Measurements from ENCODE around the gene ANKRD7.

Gene ANKRD7

DNA sequence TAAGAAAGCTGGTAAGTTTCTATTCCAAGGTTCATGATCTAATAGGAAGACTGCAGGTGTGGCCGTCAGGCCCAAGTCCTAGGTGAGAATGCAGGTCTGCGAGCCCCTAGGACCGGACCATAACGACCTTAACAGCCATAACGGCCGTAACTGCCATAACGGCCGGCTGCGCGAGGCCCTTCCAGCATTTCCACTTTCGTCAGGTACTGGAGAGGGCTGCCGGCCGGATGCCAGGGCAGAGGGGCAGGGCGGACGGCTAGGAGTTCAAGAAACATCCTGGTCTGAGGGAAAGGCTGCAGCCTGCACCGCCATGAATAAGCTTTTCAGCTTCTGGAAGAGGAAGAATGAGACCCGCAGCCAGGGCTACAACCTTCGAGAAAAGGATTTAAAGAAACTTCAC lies at the start of gene ANKRD7:
ANKRD7 (plus strand) TSS at position 184 of the 400 bp plus-strand sequence; CDS start at position 311, 127 bp downstream.
- H3K9me3 ChIP-seq (ENCODE audit: insufficient read depth, low read length, severe bottlenecking): no peaks in the 10 kb centered on the region
- no peaks in the 10 kb centered on the region for H4K20me1 ChIP-seq (ENCODE audit: insufficient read depth, low read length)
- H2AFZ ChIP-seq (ENCODE audit: low read depth, low read length): no peak within 1 kb of the TSS
- no peaks in the 10 kb centered on the region for H3K27me3 ChIP-seq (ENCODE audit: insufficient read depth, low read length, poor library complexity)
- H3K4me1 ChIP-seq (ENCODE audit: insufficient read depth, low read length): no peaks in the 10 kb centered on the region
- no peaks in the 10 kb centered on the region for H3K79me2 ChIP-seq (ENCODE audit: insufficient read depth, low read length)
- no peak for TF ChIP-seq CTCF (IDR thresholded peaks at IDR 0.05; ENCODE audit: borderline replicate concordance, extremely low read depth, low read length, poor library complexity, severe bottlenecking)
- TF ChIP-seq EZH2 (IDR thresholded peaks at IDR 0.05; ENCODE audit: borderline replicate concordance, low read depth, low read length, severe bottlenecking): no peak
- H3K9ac ChIP-seq (ENCODE audit: low read depth, low read length): no peak within 1 kb of the TSS
- H3K36me3 ChIP-seq (ENCODE audit: insufficient read depth, low read length): no peaks in the 10 kb centered on the region
- H3K4me3 ChIP-seq (ENCODE audit: low read depth in 1 of 2, low read length in 2 of 2): no peak within 1 kb of the TSS
- ATAC-seq (ENCODE audit: insufficient read depth, low read depth): no peak
- H3K4me2 ChIP-seq (ENCODE audit: insufficient read depth, low read length): no peak within 1 kb of the TSS
- DNase-seq: no peak
- no peak within 1 kb of the TSS for H3K27ac ChIP-seq (ENCODE audit: low read length)

- Histone ChIP-seq H3K27me3 (ENCODE audit: insufficient read depth, low read length, poor library complexity) (no peaks in the 10 kb centered on the region), H3K36me3 (ENCODE audit: insufficient read depth, low read length) (no peaks in the 10 kb centered on the region), H2AFZ (ENCODE audit: low read depth, low read length) (no peak overlapping the region), H3K27ac (ENCODE audit: low read length) (no peak overlapping the region), H3K4me2 (ENCODE audit: insufficient read depth, low read length) (no peak overlapping the region), H3K4me1 (ENCODE audit: insufficient read depth, low read length) (no peaks in the 10 kb centered on the region), H3K79me2 (ENCODE audit: insufficient read depth, low read length) (no peaks in the 10 kb centered on the region), H3K9me3 (ENCODE audit: insufficient read depth, low read length, severe bottlenecking) (no peaks in the 10 kb centered on the region), H4K20me1 (ENCODE audit: insufficient read depth, low read length) (no peaks in the 10 kb centered on the region), H3K4me3 (ENCODE audit: low read depth in 1 of 2, low read length in 2 of 2) (no peak overlapping the region), H3K9ac (ENCODE audit: low read depth, low read length) (no peak overlapping the region)
- no peak for ATAC-seq (ENCODE audit: insufficient read depth, low read depth)
- DNase-seq: no peak
- TF ChIP-seq CTCF (IDR thresholded peaks at IDR 0.05; ENCODE audit: borderline replicate concordance, extremely low read depth, low read length, poor library complexity, severe bottlenecking) (no peak), EZH2 (IDR thresholded peaks at IDR 0.05; ENCODE audit: borderline replicate concordance, low read depth, low read length, severe bottlenecking) (no peak)
Measured at GRCh38 chr7:118175740-118176139, 48.8 kb upstream of the ANKRD7 start.

DNA sequence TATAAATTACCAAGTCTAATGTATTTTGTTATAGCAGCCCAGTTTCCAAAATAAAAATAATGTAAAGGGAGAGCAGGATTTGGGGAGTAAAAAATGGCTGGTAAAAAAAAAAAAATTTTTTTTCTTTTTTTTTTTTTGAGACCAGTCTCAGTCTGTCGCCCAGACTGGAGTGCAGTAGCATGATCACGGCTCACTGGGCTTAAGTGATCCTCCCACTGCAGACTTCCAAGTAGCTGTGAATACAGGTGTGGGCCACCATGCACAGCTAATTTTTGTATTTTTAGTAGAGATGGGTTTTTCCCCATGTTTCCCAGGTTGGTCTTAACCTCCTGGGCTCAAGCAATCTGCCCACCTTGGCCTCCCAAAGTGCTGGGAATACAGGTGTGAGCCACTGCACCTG lies 45.3 kb upstream of the ANKRD7 start:
- TF ChIP-seq CTCF (IDR thresholded peaks at IDR 0.05; ENCODE audit: borderline replicate concordance, extremely low read depth, low read length, poor library complexity, severe bottlenecking): no peak
- TF ChIP-seq EZH2 (IDR thresholded peaks at IDR 0.05; ENCODE audit: borderline replicate concordance, low read depth, low read length, severe bottlenecking): no peak
- Histone ChIP-seq H3K9me3 (ENCODE audit: insufficient read depth, low read length, severe bottlenecking) (no peaks in the 10 kb centered on the region), H3K36me3 (ENCODE audit: insufficient read depth, low read length) (no peaks in the 10 kb centered on the region; the same call in 1 of the 2 replicates), H3K9ac (ENCODE audit: low read depth, low read length) (no peak overlapping the region), H3K4me3 (ENCODE audit: low read depth in 1 of 2, low read length in 2 of 2) (no peak overlapping the region), H3K27me3 (ENCODE audit: insufficient read depth, low read length, poor library complexity) (no peaks in the 10 kb centered on the region), H3K27ac (ENCODE audit: low read length) (no peak overlapping the region), H3K4me1 (ENCODE audit: insufficient read depth, low read length) (peaks cover 13% of the 10 kb centered on the region), H4K20me1 (ENCODE audit: insufficient read depth, low read length) (no peaks in the 10 kb centered on the region), H3K4me2 (ENCODE audit: insufficient read depth, low read length) (no peak overlapping the region), H3K79me2 (ENCODE audit: insufficient read depth, low read length) (peaks cover 17% of the 10 kb centered on the region), H2AFZ (ENCODE audit: low read depth, low read length) (no peak overlapping the region)
- DNase-seq (no peak), ATAC-seq (ENCODE audit: insufficient read depth, low read depth) (no peak)

All from DND-41 (cell line).